Activated CD4-positive, CD25-positive, alpha-beta regulatory T cell (primary cell): ENCODE measurements around the gene PRDM16.

Experiments
- DNase-seq, 4 experiments: peaks; one replicate each; lab custom pipeline; 2025; lab: John Stamatoyannopoulos, UW

PRDM16 gene

GRCh38 chr1:3124246-3124645, 55.2 kb downstream of the PRDM16 start:
- no peak for DNase-seq

- no peak for DNase-seq
Observed at GRCh38 chr1:3125078-3125477, 56.1 kb downstream of the PRDM16 start.

GRCh38 chr1:3125546-3126368, 56.8 kb downstream of the PRDM16 start:
- no peak for DNase-seq

GRCh38 chr1:3126756-3127678, 58.0 kb downstream of the PRDM16 start:
- DNase-seq = no peak

GRCh38 chr1:3127738-3128137, 58.7 kb downstream of the PRDM16 start:
- DNase-seq = no peak

- DNase-seq = no peak
Observed at GRCh38 chr1:3128431-3129132, 59.6 kb downstream of the PRDM16 start.

- no peak for DNase-seq
Observed at GRCh38 chr1:3129133-3129490, 60.1 kb downstream of the PRDM16 start.

GRCh38 chr1:3130268-3130667, 61.3 kb downstream of the PRDM16 start:
- no peak for DNase-seq

- DNase-seq = no peak
Observed at GRCh38 chr1:3132660-3133059, 63.7 kb downstream of the PRDM16 start.

- DNase-seq = no peak
Observed at GRCh38 chr1:3133686-3134085, 64.7 kb downstream of the PRDM16 start.

- no peak for DNase-seq
Observed at GRCh38 chr1:3134381-3135072, 65.5 kb downstream of the PRDM16 start.

GRCh38 chr1:3135073-3135702, 66.2 kb downstream of the PRDM16 start:
- no peak for DNase-seq

- no peak for DNase-seq
Observed at GRCh38 chr1:3135744-3136455, 66.9 kb downstream of the PRDM16 start.

GRCh38 chr1:3136532-3136931, 67.5 kb downstream of the PRDM16 start:
- DNase-seq = no peak

- no peak for DNase-seq
Observed at GRCh38 chr1:3137111-3138100, 68.4 kb downstream of the PRDM16 start.

- no peak for DNase-seq
Observed at GRCh38 chr1:3138623-3139151, 69.7 kb downstream of the PRDM16 start.

GRCh38 chr1:3139451-3139852, 70.4 kb downstream of the PRDM16 start:
- DNase-seq = no peak

GRCh38 chr1:3139871-3140361, 70.9 kb downstream of the PRDM16 start:
- no peak for DNase-seq

GRCh38 chr1:3140437-3140836, 71.4 kb downstream of the PRDM16 start:
- DNase-seq = no peak
